COLO829 (cell line): ENCODE measurements around the gene NFXL1.
A peak's percentile ranks its signal among the peaks of the same experiment; 100 is the strongest.

Experiments used
- DNase-seq: peaks from one replicate; pipeline ENCODE4 v3.0.0; 2012; ENCODE audit warnings: low spot score

The NFXL1 gene

DNA sequence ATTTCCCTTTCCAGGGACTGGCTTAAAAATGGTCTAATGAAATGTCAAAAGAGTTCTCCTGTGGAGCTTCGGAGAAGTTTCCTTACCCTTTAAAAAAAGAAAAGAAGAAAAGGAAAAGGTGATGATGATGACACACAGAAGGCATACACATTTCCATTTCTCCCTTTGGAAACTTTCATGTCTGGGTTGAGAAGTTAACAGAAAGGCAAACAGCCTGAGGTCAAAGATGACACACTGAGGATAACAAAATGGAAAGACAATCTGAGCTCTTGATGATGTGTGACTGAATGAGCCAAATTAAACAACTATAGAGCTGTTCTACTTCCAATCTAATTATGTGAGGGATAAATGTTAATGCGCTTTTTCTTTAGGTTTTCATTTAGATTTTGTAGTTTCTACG lies 32.2 kb downstream of the NFXL1 start:
- no peak for DNase-seq

DNA sequence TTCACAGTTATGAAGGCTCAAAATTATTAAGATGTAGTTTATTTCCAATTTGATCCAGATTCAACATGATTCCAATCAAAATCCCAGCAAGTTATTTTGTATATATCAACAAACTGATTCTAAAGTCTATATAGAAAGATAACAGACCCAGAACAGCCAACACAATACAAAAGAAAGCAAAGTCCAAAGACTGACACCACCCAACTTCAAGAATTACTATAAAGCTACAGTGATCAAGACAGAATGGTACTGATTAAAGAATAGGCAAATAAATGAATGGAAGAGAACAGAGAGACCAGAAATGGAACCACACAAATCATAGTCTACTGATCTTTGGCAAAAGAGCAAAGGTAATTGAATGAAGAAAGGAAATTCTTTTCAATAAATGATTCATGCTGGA lies 34.9 kb downstream of the NFXL1 start:
- no peak for DNase-seq

DNA sequence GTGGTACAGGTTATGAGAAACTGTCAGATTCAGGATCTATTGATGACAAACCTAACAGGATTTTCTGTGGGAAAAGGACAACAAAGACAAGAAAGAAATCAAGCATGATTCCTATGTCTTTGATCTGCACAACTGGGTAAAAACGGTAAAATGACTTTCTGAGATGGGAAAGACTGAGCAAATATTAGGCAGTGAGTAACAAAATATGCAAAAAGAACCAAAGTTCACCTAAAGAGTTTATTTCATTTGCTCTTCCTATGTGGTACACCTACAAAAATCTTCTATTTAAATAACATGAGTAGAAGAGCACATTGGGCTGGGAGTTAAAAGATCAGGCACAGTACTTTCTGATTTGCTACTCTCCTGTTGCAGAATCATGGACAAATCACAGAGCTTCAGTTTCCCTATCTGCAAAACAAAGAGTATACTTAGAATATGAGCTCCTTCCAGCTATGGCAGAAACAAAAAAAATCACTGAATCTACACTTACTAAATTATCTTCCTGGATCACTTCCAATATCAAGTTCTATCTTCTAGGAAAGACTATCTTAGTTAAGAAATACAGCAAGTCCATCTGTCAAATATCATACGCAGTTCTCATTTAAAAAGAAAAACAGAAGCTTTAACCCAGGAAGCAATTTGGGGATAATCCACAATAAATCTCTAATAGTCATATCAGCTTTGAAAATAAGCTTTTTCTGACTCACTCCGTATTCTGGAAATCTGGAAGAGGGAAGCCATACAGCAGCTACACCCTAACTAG lies 37.4 kb downstream of the NFXL1 start:
- DNase-seq = no peak

DNA sequence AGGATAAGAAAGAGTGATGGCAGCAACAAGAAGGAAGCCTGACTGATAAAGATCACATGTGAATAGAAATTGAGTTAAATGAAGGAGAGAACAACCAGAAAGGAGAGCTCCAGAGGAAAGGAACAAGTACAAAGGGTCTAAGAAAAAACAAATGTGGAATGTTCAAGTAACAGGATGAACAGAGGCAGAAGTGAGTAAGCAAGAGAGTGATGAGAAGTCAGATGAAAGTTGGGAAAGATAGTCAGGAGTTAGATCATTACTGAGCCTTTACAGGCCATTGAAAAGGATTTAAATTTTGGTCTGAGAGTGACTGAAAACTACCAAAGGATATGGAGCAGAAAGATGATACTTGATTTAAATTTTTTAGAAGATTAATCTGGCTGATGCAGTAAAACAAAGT lies 38.1 kb downstream of the NFXL1 start:
- no peak for DNase-seq

DNA sequence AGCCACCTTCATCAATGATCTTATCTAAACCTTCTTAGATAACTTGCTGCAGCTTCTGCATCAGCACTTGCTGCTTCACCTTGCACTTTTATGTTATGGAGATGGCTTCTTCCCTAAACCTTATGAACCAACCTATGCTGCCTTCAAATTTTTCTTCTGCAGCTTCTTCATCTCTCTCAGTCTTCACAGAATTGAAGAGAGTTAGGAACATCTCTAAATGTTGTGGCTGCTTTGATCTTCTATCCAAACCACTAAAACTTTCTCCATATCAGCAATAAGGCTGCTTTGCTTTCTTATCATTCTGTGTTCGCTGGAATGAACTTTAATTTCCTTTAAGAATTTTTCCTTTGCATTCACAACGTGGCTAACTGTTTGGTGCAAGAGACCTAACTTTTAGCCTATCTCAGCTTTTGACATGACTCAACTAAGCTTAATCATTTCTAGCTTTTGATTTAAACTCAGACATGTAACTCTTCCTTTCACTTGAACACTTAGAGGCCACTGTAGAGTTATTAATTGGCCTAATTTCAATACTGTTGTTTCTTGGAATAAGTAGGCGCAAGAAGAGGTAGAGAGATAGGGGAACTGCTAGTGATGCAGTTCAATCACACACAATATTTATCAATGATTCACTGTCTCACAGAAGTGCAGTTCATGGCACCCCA lies 40.4 kb downstream of the NFXL1 start:
- DNase-seq = no peak

DNA sequence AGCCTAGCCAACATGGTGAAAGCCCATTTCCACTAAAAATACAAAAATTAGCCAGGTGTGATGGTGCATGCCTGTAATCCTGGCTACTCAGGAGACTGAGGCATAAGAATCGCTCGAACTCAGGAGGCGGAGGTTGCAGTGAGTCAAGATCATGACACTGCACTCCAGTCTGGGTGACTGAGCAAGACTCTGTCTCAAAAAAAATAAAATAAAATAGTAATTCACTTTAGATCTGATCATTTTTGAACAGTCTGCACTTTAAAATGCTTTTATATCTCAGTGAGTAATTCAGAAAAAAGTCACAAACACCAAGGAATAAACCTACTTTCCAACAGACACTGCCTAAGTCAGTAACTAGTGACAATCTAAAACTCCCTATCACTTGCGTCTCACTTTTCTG lies 50.9 kb downstream of the NFXL1 start:
- no peak for DNase-seq

DNA sequence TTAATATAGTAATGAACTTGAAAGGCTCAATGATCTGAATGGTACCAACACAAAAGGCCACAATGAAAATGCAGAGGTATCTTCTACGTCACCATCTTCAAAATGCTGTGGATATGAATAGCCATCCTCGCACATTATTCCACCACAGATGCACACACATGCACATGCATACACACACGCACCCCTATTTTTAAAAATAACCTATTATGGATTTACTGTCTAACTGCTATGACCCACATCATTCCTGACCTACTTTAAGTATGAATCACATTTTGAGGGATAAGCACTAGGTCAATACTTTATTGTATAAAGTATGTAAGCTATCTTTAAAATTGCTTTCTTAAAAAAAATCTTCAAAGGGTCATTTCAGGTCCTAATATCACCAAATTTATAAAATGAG lies 52.1 kb downstream of the NFXL1 start:
- DNase-seq = no peak

DNA sequence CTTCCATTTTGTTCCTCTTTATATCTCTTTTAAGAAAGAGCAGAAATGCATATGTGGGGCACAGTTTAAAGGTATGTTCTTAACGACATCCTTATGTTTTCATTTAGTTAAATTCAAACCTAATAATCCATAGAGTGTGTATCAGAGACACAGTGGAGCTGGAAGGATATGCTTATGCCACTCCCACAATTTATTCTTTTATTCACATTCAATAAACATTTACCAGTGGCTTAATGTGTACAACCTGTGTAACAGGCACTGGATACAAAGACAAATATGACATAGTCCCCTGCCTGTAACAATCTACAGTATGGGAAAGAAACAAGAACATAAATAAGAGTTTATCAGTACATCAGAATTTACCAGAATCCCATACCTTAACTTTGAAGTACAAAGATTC lies 54.1 kb downstream of the NFXL1 start:
- DNase-seq = no peak

DNA sequence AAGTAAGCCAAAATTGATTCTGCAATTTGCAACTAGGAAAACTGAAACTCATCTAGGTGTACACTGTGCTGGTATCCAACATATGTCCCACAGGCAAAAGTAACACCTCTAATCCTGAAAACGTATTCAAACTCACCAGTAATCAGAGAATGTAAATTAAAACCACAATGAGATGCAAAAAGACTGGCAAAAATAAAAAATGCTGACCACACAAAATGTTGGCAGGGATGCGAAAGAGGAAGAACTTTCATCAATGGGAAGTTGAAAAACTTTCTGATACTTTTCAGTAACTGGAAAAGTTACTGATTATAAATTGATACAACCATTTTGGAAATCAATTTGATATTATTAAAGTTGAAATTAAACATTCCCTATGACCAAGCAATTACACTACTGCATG lies 56.4 kb downstream of the NFXL1 start:
- DNase-seq = no peak

DNA sequence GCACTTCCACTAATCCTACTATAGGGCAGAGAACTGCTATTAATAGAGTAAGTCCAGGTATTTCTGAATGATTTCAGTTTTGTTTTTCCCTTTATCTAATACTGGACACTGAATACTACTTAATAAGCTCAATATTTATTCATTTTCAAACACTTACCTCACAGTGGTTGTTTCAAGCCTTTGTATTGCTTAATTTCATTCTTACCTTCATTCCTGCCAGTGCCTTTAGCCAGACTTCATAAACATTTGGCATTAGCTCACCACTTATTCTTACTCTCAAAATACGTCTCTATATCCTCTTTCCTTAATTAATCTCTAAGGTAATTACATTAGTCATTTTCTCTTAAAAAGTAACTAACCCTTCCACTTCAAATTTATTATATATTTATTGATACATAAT lies 57.7 kb downstream of the NFXL1 start:
- DNase-seq = no peak

DNA sequence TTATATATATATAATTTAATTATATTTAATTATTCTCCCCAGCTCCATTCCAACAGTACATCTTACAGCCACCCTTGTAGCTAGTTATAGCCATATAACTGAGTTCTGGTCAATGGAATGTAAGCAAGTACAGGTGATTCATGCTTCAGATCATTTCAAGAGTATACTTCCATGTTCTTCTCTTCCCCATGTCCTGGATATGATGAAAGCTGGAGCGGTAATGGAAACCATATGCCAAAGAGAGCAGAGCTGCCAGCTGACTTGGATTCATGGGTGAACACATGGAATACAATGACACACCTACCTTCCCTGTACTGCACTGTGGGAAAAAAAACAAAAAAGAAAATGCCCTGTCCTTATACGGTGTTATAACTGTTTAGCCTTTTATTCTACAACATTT lies 59.0 kb downstream of the NFXL1 start:
- no peak for DNase-seq

DNA sequence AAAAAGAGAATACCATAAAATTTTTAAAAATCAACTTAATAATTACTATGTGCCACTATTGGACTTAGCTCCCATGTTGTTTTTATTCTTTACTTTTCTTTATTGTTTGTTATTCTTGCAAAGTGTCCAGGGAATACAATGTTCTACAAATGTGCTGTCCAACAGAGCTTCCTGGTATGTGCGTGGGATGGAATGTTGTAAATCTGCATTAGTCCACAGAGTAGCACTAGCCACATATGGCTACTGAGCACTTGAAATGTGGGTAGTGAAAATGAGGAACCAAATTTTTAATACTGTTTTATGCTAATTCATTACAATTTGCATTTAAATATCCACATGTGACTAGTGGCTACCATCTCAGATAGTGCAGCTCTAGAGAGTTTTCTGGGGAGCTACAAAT lies 62.2 kb downstream of the NFXL1 start:
- no peak for DNase-seq

DNA sequence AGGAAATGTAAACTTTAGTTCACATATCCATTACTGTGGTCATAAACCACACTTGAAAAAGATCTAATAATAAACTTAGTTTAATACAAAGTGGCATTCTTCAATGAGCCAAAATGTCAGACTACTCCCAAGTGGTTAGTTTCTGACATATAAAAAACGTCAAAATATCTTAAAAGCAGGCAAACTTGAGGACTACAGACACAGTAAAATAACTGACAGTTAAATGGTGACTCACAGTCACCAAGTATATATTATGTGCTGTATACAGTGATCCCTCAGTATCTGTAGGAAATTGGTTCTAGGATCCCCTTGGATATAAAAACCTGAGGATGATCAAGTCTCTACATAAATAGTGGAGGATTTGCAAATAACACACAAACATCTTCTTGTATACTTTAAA lies 64.9 kb downstream of the NFXL1 start:
- peak; percentile 13 for DNase-seq

DNA sequence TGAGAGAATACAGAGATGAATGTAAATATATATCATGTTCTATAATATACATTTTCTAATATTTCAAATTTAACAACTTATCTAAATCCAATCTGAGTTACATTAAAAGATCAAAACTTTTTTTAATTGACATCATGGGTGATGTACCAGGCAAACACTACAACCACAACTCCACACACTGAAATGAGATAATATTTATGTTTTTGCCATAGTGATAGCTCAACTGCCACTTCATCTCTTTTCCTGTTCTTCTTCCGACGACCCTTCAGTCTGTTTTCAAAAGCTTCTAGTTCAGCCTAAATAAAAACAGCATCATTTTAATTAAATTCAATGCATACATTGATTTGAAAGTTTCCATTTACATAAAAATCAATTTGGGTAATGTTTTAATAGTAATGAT lies 66.3 kb downstream of the NFXL1 start:
- DNase-seq = no peak

DNA sequence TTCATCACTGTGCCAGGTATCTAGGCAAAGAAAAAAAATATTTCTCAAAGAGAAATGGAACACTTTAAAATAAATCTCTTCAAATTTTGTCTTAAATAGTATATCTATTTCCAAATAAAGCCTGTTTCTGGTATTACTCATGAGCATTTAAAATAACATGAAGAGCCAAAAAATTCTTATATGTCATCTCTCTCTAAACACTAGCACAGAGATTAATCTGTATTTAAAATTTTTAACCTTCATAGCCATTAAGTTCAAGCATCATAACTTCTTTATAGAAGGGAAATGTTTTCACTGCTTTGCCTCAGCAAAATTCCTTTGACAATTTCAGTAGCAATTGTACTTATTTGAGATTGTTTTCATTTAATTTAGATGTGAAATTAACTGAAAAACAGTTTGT lies 71.4 kb downstream of the NFXL1 start:
- no peak for DNase-seq

DNA sequence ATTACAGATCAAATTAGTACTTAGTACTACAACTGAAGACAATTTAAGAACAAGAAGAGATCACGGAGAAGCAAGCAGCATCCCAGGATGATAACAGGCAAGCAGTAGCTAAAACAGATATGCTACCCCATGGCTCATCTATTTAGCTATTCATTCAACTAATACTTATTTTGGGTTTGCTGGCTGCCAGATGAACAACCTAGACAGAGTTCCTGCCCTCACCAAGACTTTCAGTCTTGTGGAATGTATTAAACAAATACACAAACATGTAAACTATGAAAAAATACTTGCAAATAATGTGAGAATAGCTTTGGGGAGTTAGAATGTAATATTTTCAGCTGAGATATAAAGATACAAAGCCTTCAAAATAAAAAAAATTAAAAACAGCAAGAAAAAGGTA lies 74.1 kb downstream of the NFXL1 start:
- DNase-seq = no peak

DNA sequence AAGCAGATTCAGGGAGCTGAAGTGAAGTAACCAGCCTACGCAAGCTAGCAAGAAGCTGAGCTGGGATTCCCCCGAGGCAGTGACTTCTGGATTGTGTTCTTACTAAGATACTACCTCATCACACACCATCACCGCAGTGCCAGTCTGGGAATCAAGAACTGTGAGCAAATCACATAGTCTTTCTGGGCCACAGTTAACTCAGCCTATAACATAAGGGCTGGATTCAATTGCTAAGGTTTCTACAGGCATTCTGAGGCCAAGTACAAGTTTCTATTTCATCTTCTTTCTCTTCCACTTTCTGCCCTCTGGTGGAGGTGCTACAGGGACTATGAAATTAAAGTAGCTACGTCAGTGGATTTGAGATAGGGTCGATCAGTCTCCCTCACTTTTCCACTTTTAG lies 75.1 kb downstream of the NFXL1 start:
- no peak for DNase-seq

DNA sequence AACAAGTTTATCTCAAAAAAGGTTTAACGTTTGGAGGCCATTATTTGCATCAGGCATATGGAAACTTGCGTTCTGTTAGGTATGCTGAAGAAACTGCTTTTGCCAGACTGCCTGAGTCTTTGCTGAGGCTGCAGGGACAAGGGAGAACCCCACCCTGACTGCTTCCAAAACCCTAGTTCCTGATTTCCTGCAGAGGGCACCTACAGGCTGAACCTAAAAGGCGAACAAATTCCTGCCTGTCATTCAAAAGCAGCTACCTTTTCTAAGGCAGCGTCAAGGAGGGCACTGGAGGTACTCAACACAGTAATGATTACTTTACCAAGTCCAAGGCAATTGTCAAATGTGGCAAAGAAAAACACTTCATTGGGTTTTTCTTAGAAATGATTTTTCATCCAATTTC lies 75.9 kb downstream of the NFXL1 start:
- DNase-seq = no peak

DNA sequence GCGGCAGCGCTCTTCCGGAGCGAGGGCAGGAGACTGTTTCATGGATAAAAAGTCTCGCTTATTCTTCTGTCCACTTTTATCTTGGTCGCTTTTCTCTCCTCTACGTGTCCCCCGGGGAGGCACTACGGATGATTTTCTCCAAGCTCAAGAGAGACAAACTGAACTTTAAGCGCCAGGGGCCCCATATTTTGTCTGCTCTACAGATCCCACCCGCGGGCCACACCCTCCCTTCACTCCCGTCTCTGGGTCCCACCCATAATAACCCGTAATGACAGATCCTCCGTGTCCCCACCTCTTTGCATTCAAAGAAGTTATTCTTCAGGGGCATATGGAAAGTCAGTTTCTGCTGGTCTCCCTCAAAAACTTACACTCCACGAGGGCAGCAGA lies 76.5 kb downstream of the NFXL1 start, which contains the start of gene CORIN:
Gene CORIN, minus strand, starts transcription at position 160 of the 387 bp plus-strand sequence. Its CDS starts 118 bp downstream, at position 42.
- DNase-seq = no peak

DNA sequence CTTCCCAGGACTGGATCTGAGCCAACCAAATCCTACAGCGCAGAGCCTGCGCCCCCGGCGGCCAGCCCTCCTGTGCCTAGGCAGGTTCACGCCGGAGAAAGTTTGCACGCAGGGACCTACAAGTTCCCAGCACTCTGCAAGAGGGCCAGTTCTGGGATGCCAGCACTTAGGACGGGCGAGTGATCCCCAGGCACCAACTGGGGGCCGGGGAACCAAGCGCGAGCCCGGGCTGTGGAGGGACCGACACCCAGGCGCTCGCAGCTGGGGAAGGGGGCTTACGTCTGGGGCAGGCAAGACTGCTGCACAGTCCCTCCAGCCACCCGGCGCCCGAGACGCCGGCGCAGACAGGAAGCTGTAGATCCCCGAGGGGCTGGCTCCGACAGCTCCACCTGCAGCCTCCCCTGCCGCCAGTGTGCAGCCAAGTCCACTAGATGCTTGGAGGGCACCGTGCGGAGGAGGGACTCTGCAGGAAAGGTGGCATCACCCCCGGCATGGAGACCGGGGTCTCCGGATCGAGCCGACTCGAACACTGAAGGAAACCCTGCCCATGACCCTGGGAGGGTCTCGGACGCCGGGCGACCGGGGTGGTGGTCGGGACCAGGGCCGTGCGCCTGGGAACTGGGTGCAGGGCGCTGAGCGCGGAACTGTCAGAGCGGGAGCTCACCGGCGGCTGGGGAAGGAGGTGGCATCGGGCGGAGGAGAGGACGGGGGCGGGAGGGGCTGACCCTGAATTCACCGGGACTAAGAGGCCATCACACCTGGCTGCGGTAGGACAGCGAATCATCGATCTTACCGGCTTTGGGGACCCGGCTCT lies 77.1 kb downstream of the NFXL1 start:
- no peak for DNase-seq

DNA sequence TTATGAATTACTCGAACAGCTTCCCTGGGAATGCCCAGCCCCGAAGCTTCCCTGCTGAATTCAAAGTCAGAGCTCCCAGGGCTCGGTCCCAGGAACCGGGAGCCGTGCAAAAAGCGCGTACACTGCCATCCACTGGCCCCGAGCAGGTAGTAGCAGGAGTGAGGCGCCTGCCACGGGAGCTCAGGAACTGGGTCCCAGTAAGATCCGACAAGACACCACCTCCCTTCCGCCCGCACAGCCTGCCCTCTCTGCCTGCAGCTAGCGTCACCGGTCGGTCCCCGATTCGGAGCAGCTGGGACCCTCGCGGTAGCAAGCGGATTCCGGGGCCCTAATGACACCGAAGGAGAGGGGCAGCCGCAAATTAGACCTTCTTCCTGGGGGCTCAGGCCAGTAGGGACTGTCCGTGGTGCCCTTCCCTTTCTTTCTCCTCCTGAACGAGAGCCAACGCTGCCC lies 77.7 kb downstream of the NFXL1 start:
- DNase-seq = peak; percentile 47

DNA sequence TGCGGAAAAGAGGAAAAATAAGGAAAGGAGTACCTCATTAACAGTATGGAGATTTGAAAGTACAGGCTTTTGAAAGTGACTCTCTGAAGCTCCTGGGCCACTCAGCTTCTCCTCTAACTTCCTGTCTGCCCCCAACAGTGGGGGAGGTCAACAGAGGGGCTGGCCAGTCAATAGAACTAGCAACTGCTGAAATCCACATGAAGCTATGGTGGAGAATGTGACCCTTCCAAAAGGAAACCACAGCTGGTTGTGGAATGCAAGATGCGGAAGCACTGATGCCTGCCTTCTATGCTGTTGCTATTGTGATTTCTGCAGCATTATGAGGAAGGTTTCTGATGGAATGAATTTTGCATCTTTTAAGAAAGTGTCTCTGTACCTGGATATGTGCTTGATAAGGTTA lies 78.9 kb downstream of the NFXL1 start:
- no peak for DNase-seq
